Smooth muscle cell (in vitro differentiated cells): Measurements from ENCODE around the gene MYO1G. TPM values are rescaled to one million over a fixed set of nuclear protein-coding genes. Genes with fewer than 3 reads are reported as not detected.

ENCODE experiments used
- DNase-seq: peaks from one replicate; lab custom pipeline; 2025; ENCODE audit not compliant: unreplicated experiment; lab: John Stamatoyannopoulos, UW
- H2AFZ ChIP-seq: fragments of 200-600 bp; sonication (generic); 2 replicates; pipeline ENCODE4 v1.6.0; 2016; ENCODE audit warnings: antibody characterized with exemption, low read depth, mild to moderate bottlenecking
- H3F3A ChIP-seq: fragments of 200-600 bp; sonication (generic); 2 replicates; pipeline ENCODE4 v1.6.0; 2017; ENCODE audit warnings: antibody characterized with exemption, low read depth
- H3K27ac ChIP-seq: fragments of 200-600 bp; sonication (generic); 2 replicates; pipeline ENCODE4 v1.5.1; 2016; ENCODE audit warnings: low read depth, mild to moderate bottlenecking
- H3K27me3 ChIP-seq: fragments of 200-600 bp; sonication (generic); 2 replicates; pipeline ENCODE4 v1.6.1; 2016; ENCODE audit warnings: low read depth, mild to moderate bottlenecking
- H3K36me3 ChIP-seq: fragments of 200-600 bp; sonication (generic); 2 replicates; pipeline ENCODE4 v1.5.1; 2016; ENCODE audit warnings: low read depth
- H3K4me1 ChIP-seq: fragments of 200-600 bp; sonication (generic); 2 replicates; pipeline ENCODE4 v1.5.1; 2016; ENCODE audit warnings: low read depth
- H3K4me2 ChIP-seq: fragments of 200-600 bp; sonication (generic); 2 replicates; pipeline ENCODE4 v1.6.0; 2016; ENCODE audit warnings: mild to moderate bottlenecking
- H3K4me3 ChIP-seq: fragments of 200-600 bp; sonication (generic); 2 replicates; pipeline ENCODE4 v1.5.1; 2016; ENCODE audit warnings: mild to moderate bottlenecking
- H3K79me2 ChIP-seq: fragments of 200-600 bp; sonication (generic); 2 replicates; pipeline ENCODE4 v1.6.0; 2016; ENCODE audit warnings: low read depth, mild to moderate bottlenecking
- H3K9ac ChIP-seq: fragments of 200-600 bp; sonication (generic); 2 replicates; pipeline ENCODE4 v1.6.0; 2016; ENCODE audit warnings: low read depth
- H3K9me3 ChIP-seq: fragments of 200-600 bp; sonication (generic); replicated peaks from 2 replicates; pipeline ENCODE4 v1.5.1; 2016; ENCODE audit warnings: low read depth
- H4K20me1 ChIP-seq: fragments of 200-600 bp; sonication (generic); 2 replicates; pipeline ENCODE4 v1.6.0; 2016; ENCODE audit warnings: low read depth
- CTCF ChIP-seq: fragments of 200-600 bp; sonication (generic); IDR thresholded peaks from 2 replicates; pipeline ENCODE4 v1.5.1; 2017; ENCODE audit warnings: borderline replicate concordance, mild to moderate bottlenecking, antibody characterized with exemption; ENCODE audit not compliant: insufficient read depth, poor library complexity, severe bottlenecking
- WGBS: methylation state at CpG from one replicate; pipeline ENCODE4 v1.1.7; 2016; ENCODE audit warnings: low lambda C conversion rate; 5-methylcytosine and 5-hydroxymethylcytosine counted together
- polyA plus RNA-seq: library from polyadenylated mRNA; unstranded; fragments of >200 nt; fragmentation: Nextera tagmentation; extraction: Ambion mirVana; gene quantifications from 2 replicates; pipeline ENCODE4 v1.2.1, GENCODE V29; 2016
- total RNA-seq: library from RNA; depleted of rRNA; stranded (reverse); fragments of >200 nt; gene quantifications from 2 replicates; pipeline ENCODE4 v1.2.3, GENCODE V29; 2014

Gene MYO1G
- total and polyA plus RNA-seq, 2 experiments from 2014 or later, result 0.27 TPM; not detected in 1

GRCh38 chr7:45021604-45022296 lies 42.9 kb upstream of the MYO1G start:
- H3K4me3 ChIP-seq, result no peak overlapping the region
- no peaks in the 10 kb centered on the region for H3K27me3 ChIP-seq
- H3K4me2 ChIP-seq, result no peak overlapping the region
- no peaks in the 10 kb centered on the region for H3F3A ChIP-seq
- H3K79me2 ChIP-seq, result peaks cover 86% of the 10 kb centered on the region
- H3K9me3 ChIP-seq, result no peaks in the 10 kb centered on the region
- no peak for DNase-seq
- no peak overlapping the region for H3K27ac ChIP-seq
- TF ChIP-seq CTCF, result no peak
- peaks cover 62% of the 10 kb centered on the region for H4K20me1 ChIP-seq
- no peak overlapping the region for H2AFZ ChIP-seq
- no peak overlapping the region for H3K9ac ChIP-seq
- peaks cover 2% of the 10 kb centered on the region for H3K4me1 ChIP-seq
- 70% methylated on average over 3 of the region's 3 CpGs for WGBS
- no peaks in the 10 kb centered on the region for H3K36me3 ChIP-seq

GRCh38 chr7:45020915-45021314 lies 42.1 kb upstream of the MYO1G start:
- peaks cover 57% of the 10 kb centered on the region for H4K20me1 ChIP-seq
- H3F3A ChIP-seq, result no peaks in the 10 kb centered on the region
- H3K9ac ChIP-seq, result no peak overlapping the region
- H3K79me2 ChIP-seq, result peaks cover 90% of the 10 kb centered on the region
- no peak overlapping the region for H3K27ac ChIP-seq
- no peak overlapping the region for H3K4me2 ChIP-seq
- no peaks in the 10 kb centered on the region for H3K36me3 ChIP-seq
- no peak overlapping the region for H3K4me3 ChIP-seq
- H3K9me3 ChIP-seq, result no peaks in the 10 kb centered on the region
- H2AFZ ChIP-seq, result no peak overlapping the region
- H3K4me1 ChIP-seq, result no peaks in the 10 kb centered on the region
- WGBS, result 95% methylated on average over 5 of the region's 5 CpGs
- TF ChIP-seq CTCF, result no peak
- DNase-seq, result no peak
- H3K27me3 ChIP-seq, result no peaks in the 10 kb centered on the region

GRCh38 chr7:45017253-45017652 lies 38.4 kb upstream of the MYO1G start:
- WGBS, result 79% methylated on average over 3 of the region's 3 CpGs
- Histone ChIP-seq H3K27me3 (no peaks in the 10 kb centered on the region), H3K9me3 (no peaks in the 10 kb centered on the region), H3K9ac (no peak overlapping the region), H3K36me3 (no peaks in the 10 kb centered on the region), H3K79me2 (peaks cover 87% of the 10 kb centered on the region), H3F3A (no peaks in the 10 kb centered on the region), H3K4me2 (no peak overlapping the region), H3K4me1 (no peaks in the 10 kb centered on the region), H4K20me1 (peaks cover 73% of the 10 kb centered on the region), H2AFZ (no peak overlapping the region), H3K4me3 (no peak overlapping the region), H3K27ac (no peak overlapping the region)
- DNase-seq, result no peak
- no peak for TF ChIP-seq CTCF

- Histone ChIP-seq H3K9ac (no peak overlapping the region), H3K36me3 (no peaks in the 10 kb centered on the region), H3K4me1 (no peaks in the 10 kb centered on the region), H3K4me3 (no peak overlapping the region), H3K79me2 (peaks cover 85% of the 10 kb centered on the region), H3F3A (no peaks in the 10 kb centered on the region), H2AFZ (no peak overlapping the region), H3K4me2 (no peak overlapping the region), H3K27ac (no peak overlapping the region), H3K9me3 (no peaks in the 10 kb centered on the region), H4K20me1 (peaks cover 72% of the 10 kb centered on the region), H3K27me3 (no peaks in the 10 kb centered on the region)
- DNase-seq, result no peak
- TF ChIP-seq CTCF, result no peak
- WGBS, result 94% methylated on average over 1 of the region's 1 CpG
Measured at GRCh38 chr7:45015313-45015712, 36.5 kb upstream of the MYO1G start.
